Mesothelial cell of epicardium (in vitro differentiated cells): ENCODE results near the gene WBP2. TPM values are rescaled to one million over a fixed set of nuclear protein-coding genes. Genes with fewer than 3 reads are reported as not detected.
"Not testable (repeated sequence)": the region's sequence is repeated elsewhere in the genome, so short reads cannot be mapped to it uniquely, and the experiment has no call there.

Experiments
- DNase-seq, 2 experiments: peaks; one replicate each; pipeline ENCODE4 v3.0.0; 2021; ENCODE audit warnings: low spot score in 2 of 2; ENCODE audit not compliant: unreplicated experiment in 2 of 2
- H3K27ac Mint-ChIP-seq: 2 replicates; pipeline ENCODE4 v1.8.0; 2021; ENCODE audit warnings: mixed read lengths
- H3K27me3 Mint-ChIP-seq: 2 replicates; pipeline ENCODE4 v1.8.0; 2021; ENCODE audit warnings: low read depth, mixed read lengths
- H3K36me3 Mint-ChIP-seq: 2 replicates; pipeline ENCODE4 v1.8.0; 2021; ENCODE audit warnings: mixed read lengths
- H3K4me1 Mint-ChIP-seq: 2 replicates; pipeline ENCODE4 v1.8.0; 2021; ENCODE audit warnings: mixed read lengths
- H3K4me3 Mint-ChIP-seq: 2 replicates; pipeline ENCODE4 v1.8.0; 2021; ENCODE audit warnings: mild to moderate bottlenecking, moderate library complexity, mixed read lengths
- H3K9me3 Mint-ChIP-seq: 2 replicates; pipeline ENCODE4 v1.8.0; 2021; ENCODE audit warnings: mixed read lengths
- CTCF ChIP-seq: fragments of 200-600 bp; sonication (generic); IDR thresholded peaks from one replicate; pipeline ENCODE4 v1.5.0; 2021; ENCODE audit warnings: antibody characterized with exemption; ENCODE audit not compliant: unreplicated experiment
- total RNA-seq: library from RNA; stranded (reverse); gene quantifications from 3 replicates; pipeline ENCODE4 v1.2.1, GENCODE V29; 2021

Gene WBP2
- total RNA-seq, 1 donor from 2014 or later = 42.3 TPM

GRCh38 chr17:75891605-75892555 is 36.7 kb upstream of the WBP2 start:
- H3K36me3 Mint-ChIP-seq = peaks cover 6% of the 10 kb centered on the region
- H3K27me3 Mint-ChIP-seq = no peaks in the 10 kb centered on the region
- H3K9me3 Mint-ChIP-seq = no peaks in the 10 kb centered on the region
- no peak overlapping the region for H3K4me3 Mint-ChIP-seq
- H3K4me1 Mint-ChIP-seq = peaks cover 17% of the 10 kb centered on the region
- DNase-seq = no peak
- no peak overlapping the region for H3K27ac Mint-ChIP-seq
- no peak for TF ChIP-seq CTCF

DNA sequence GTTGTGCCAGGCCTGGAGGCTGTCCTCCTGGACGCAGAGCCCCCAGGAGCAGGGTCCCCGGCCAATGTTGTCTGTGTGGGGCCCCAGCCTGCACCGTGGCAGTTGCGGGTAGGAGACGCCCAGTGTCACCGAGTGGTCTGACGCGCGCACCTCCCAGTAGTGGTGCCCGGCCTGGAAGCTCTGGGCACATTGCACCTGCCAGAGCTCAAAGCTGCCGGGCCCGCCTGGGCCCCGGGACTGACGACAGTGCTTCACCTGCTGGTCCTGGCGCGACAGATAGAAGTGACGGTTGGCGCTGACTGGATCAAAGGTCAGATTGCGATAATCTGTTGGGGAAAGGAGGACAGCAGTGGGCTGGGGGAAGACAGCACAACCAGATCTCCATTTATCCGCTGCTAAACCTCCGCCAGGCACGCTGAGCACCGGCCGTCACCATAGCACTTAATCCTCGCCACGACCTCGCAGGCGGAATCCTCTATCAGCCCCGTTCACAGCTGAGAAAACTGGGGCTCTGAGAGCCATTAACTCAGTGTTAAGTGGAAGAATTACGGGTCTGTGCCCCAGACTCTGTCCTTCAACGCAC is 36.0 kb upstream of the WBP2 start:
- Mint-ChIP-seq H3K4me3 (no peak overlapping the region), H3K27ac (no peak overlapping the region), H3K27me3 (no peaks in the 10 kb centered on the region), H3K4me1 (peaks cover 17% of the 10 kb centered on the region), H3K36me3 (peaks cover 6% of the 10 kb centered on the region), H3K9me3 (no peaks in the 10 kb centered on the region)
- no peak for DNase-seq
- no peak for TF ChIP-seq CTCF

GRCh38 chr17:75889454-75889853 is 34.3 kb upstream of the WBP2 start:
- DNase-seq = no peak
- Mint-ChIP-seq H3K27ac (no peak overlapping the region), H3K4me3 (no peak overlapping the region), H3K27me3 (peaks cover 4% of the 10 kb centered on the region), H3K4me1 (peaks cover 7% of the 10 kb centered on the region), H3K9me3 (no peaks in the 10 kb centered on the region), H3K36me3 (peaks cover 6% of the 10 kb centered on the region)
- TF ChIP-seq CTCF = no peak

DNA sequence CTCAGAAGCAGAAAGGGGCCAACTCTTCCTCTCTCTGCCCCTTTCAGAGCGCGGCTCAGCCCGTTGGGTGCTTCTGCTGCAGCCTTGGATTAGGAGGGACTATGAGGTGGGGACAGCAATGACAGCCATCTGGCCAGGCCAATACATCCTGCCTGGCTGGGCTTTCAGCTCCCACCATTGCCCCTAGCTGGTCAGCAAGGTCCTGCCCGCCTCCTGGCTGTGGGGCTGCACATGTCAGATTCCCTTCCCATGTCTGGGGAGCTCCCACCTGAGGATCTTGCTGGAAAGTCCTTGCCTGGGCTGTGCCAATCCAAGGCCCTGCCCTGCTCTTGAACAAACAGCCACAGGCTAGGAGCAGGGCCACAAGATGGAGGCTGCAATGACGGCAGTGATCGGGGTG is 33.3 kb upstream of the WBP2 start:
- no peaks in the 10 kb centered on the region for H3K4me1 Mint-ChIP-seq
- no peak for TF ChIP-seq CTCF
- peaks cover 6% of the 10 kb centered on the region for H3K36me3 Mint-ChIP-seq
- no peaks in the 10 kb centered on the region for H3K9me3 Mint-ChIP-seq
- H3K4me3 Mint-ChIP-seq = no peak overlapping the region
- DNase-seq = no peak
- H3K27me3 Mint-ChIP-seq = peaks cover 4% of the 10 kb centered on the region
- no peak overlapping the region for H3K27ac Mint-ChIP-seq

GRCh38 chr17:75885860-75886259 is 30.7 kb upstream of the WBP2 start:
- not testable (repeated sequence) for H3K9me3 Mint-ChIP-seq, H3K27ac Mint-ChIP-seq, H3K4me3 Mint-ChIP-seq, DNase-seq, H3K4me1 Mint-ChIP-seq, H3K36me3 Mint-ChIP-seq
- peaks cover 23% of the 10 kb centered on the region for H3K27me3 Mint-ChIP-seq

- Mint-ChIP-seq H3K9me3 (no peaks in the 10 kb centered on the region), H3K36me3 (peaks cover 3% of the 10 kb centered on the region), H3K4me1 (no peaks in the 10 kb centered on the region), H3K27ac (no peak overlapping the region), H3K27me3 (peaks cover 27% of the 10 kb centered on the region), H3K4me3 (no peak overlapping the region)
- no peak for TF ChIP-seq CTCF
- no peak for DNase-seq
These were observed 30.3 kb upstream of the WBP2 start for GRCh38 chr17:75885431-75885830.
